Dendritic cell treated with granulocyte-macrophage colony-stimulating factor and Interleukin-4, amounts not matched to agents 40 ng/mL and 50 ng/mL, for 4 days (primary cell): ENCODE measurements around the gene UBTD2.

Source experiments
- H3K27ac Mint-ChIP-seq: one replicate; pipeline ENCODE4 v1.8.0; 2022; ENCODE audit warnings: mild to moderate bottlenecking, mixed read lengths
- H3K27me3 Mint-ChIP-seq: one replicate; pipeline ENCODE4 v1.8.0; 2022; ENCODE audit warnings: mild to moderate bottlenecking, mixed read lengths
- H3K36me3 Mint-ChIP-seq: one replicate; pipeline ENCODE4 v1.8.0; 2022; ENCODE audit warnings: low read depth, mixed read lengths
- H3K4me1 Mint-ChIP-seq: one replicate; pipeline ENCODE4 v1.8.0; 2022; ENCODE audit warnings: low read depth, mixed read lengths
- H3K4me3 Mint-ChIP-seq: one replicate; pipeline ENCODE4 v1.8.0; 2022; ENCODE audit warnings: mild to moderate bottlenecking, moderate library complexity, mixed read lengths
- H3K9me3 Mint-ChIP-seq: one replicate; pipeline ENCODE4 v1.8.0; 2022; ENCODE audit warnings: mixed read lengths
- intact Hi-C: fragments of 100-400 bp; cut with micrococcal nuclease; formaldehyde crosslinking; loops from one replicate; pipeline ENCODE4 v1.15.0; 2022

Gene UBTD2

DNA sequence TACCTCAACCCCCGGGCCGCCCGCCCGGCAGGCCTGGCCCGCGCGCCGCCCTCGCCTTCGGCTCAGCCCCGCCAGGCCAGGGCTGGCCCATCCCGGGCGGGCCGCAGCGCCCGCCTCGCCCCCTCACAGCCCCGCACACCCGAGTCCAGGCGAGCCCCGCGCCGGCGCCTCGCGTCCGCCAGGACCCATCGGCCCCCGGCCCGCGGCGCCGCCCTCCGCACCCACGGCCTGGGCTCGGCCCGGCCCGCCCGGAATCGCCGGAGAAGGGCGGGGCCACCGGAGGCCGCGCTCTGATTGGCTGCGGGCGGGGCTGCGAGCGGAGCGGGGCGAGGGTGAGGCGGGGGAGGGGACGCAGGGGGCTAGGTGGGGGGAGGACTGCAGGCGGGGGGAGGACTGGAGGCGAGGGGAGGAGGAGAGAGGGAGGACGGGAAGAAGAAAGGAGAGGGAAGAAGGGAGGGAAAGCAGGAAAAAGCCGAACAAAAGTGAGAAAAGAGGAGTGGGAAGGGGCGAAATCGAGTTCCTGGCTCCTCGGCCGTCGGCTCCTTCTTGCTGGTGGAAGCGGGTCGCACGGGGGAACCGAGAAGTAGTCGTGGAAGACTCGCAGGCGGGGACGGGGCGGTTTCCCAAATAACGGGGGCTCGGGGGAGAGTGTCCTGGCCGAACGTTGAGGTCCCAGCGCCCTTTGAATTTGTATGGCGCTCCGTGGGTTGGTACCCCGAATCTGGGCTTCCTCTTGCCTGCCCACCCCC, 472 bp upstream of the UBTD2 start:
- Mint-ChIP-seq H3K4me1 (peaks cover 35% of the 10 kb centered on the region), H3K27me3 (peaks cover 7% of the 10 kb centered on the region), H3K9me3 (no peaks in the 10 kb centered on the region), H3K27ac (peak overlapping the region; percentile 94), H3K36me3 (peaks cover 21% of the 10 kb centered on the region), H3K4me3 (peak overlapping the region; percentile 93)
- intact Hi-C loops, result loop anchor here (1.0 to 5.0 kb wide), 3 partner anchors 9 to 97 kb away; partner anchors contain the start of gene STK10

DNA sequence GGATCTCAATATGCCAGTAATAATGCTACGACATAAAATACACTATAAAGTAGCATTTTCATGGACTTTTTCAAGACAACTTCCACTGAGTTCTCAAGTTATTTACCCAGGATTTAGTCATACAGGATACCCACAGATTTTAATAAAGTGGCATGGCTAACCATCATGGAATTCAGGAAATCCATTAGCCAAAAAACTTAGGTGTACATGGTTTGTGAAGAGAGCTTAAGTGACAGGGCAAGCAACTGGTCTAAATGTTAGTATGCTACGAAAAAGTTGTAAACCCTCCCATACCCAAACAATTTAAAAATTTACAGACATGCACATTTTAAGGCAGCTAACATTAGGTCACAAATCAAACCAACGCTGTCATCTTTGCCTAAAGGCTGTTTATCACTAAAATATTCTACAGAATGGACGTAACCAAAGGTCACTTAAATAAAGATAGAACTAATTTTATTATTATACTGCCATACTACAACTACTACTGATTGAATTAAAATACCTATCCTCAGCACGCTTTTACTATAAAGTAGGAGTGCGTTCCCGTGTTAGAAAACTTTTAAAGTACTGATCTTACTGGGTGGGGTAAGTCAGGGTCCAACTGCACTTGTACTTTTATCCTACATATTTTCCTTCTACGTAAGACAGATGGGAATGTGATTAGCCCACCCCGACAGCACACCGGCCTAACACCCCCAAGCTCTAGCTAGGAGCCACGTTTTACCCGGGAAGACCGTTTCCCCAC, 1.1 kb downstream of the UBTD2 start:
- peak overlapping the region; percentile 93 for H3K4me3 Mint-ChIP-seq
- intact Hi-C loops, result loop anchor here (5.0 kb wide), 2 partner anchors 45 to 95 kb away; partner anchors contain the start of gene STK10
- H3K4me1 Mint-ChIP-seq, result peaks cover 38% of the 10 kb centered on the region
- peaks cover 33% of the 10 kb centered on the region for H3K36me3 Mint-ChIP-seq
- peaks cover 7% of the 10 kb centered on the region for H3K27me3 Mint-ChIP-seq
- H3K27ac Mint-ChIP-seq, result peak overlapping the region; percentile 94
- no peaks in the 10 kb centered on the region for H3K9me3 Mint-ChIP-seq

DNA sequence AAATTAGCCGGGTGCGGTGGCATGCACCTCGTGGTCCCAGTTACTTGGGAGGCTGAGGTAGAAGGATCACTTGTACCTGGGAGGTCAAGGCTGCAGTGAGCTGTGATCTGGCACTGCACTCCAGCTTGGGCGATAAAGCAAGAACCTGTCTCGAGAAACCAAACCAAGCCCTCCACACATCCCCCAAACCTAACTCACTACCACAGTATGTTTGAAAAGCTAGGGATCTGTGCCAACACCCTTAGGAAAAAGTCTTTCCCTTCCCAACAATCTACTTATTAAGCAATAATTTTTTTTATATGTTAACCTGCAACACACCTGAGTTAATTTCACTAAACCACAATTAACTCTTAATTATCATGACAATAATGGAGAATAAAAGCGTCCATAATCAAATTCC, 2.2 kb downstream of the UBTD2 start:
- intact Hi-C loops, result loop anchor here (5.0 kb wide), 2 partner anchors 44 to 94 kb away; partner anchors contain the start of gene STK10
- Mint-ChIP-seq H3K4me3 (peak overlapping the region; percentile 93), H3K4me1 (peaks cover 49% of the 10 kb centered on the region), H3K9me3 (no peaks in the 10 kb centered on the region), H3K27ac (peak overlapping the region; percentile 30), H3K36me3 (peaks cover 39% of the 10 kb centered on the region), H3K27me3 (peaks cover 7% of the 10 kb centered on the region)

DNA sequence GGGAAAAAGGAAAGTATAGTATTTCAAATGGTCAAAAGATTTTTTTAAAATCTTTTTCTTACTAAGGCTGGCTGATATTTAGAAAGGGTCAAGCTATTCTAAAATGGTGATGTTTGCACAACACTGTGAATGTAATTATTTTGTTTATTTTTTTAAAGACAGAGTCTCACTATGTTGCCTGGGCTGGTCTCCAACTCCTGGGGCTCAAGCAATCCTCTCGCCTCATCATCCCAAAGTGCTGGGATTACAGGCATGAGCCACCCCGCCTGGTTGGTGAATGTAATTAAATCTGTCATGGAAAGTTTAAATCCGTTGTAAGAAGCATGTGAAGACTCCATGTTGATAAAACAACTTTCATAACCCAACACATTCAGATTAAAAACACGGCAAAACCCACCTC, 2.6 kb downstream of the UBTD2 start:
- Mint-ChIP-seq H3K4me3 (no peak overlapping the region), H3K4me1 (peaks cover 53% of the 10 kb centered on the region), H3K36me3 (peaks cover 43% of the 10 kb centered on the region), H3K27ac (no peak overlapping the region), H3K27me3 (peaks cover 6% of the 10 kb centered on the region), H3K9me3 (no peaks in the 10 kb centered on the region)
- intact Hi-C loops, result loop anchor here (5.0 kb wide), 2 partner anchors 44 to 94 kb away; partner anchors contain the start of gene STK10

DNA sequence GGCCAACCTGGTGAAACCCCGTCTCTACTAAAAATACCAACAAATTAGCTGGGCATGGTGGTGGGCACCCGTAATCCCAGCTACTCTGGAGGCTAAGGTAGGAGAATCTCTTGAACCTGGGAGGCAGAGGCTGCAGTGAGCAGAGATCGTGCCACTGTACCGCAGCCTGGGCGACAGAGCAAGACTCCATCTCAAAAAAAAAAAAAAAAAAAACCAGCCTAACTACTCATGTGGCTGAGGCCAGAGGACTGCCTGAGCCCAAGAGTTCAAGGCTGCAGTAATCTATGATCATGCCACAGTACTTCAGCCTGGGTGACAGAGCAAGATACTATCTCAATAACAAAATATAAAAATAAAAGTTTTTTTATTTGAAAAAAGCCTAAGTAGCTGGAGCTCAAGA, 3.2 kb downstream of the UBTD2 start:
- H3K4me3 Mint-ChIP-seq, result no peak overlapping the region
- no peak overlapping the region for H3K27ac Mint-ChIP-seq
- peaks cover 43% of the 10 kb centered on the region for H3K36me3 Mint-ChIP-seq
- peaks cover 59% of the 10 kb centered on the region for H3K4me1 Mint-ChIP-seq
- intact Hi-C loops, result loop anchor here (5.0 kb wide), 2 partner anchors 43 to 93 kb away; partner anchors contain the start of gene STK10
- H3K9me3 Mint-ChIP-seq, result no peaks in the 10 kb centered on the region
- no peaks in the 10 kb centered on the region for H3K27me3 Mint-ChIP-seq

DNA sequence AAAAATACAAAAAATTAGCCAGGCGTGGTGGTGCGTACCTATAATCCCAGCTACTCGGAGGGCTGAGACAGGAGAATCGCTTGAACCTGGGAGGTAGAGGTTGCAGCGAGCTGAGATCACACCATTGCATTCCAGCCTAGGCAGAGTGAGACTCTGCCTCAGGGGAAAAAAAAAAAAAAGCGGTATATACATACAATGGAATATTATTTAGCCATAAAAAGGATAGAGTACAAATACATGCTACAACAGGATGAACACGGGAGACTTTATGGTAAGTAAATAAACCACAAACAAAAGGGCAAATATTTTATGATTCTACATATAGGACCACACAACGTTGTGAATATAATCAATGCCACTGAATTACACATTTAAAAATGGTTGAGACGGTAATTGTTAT, 5.2 kb downstream of the UBTD2 start:
- Mint-ChIP-seq H3K27me3 (no peaks in the 10 kb centered on the region), H3K4me3 (no peak overlapping the region), H3K4me1 (peaks cover 68% of the 10 kb centered on the region), H3K36me3 (peaks cover 37% of the 10 kb centered on the region), H3K27ac (no peak overlapping the region), H3K9me3 (no peaks in the 10 kb centered on the region)
- intact Hi-C loops, result loop anchor here (10.0 kb wide), 1 partner anchor 364 kb away; no protein-coding TSS in a partner anchor

DNA sequence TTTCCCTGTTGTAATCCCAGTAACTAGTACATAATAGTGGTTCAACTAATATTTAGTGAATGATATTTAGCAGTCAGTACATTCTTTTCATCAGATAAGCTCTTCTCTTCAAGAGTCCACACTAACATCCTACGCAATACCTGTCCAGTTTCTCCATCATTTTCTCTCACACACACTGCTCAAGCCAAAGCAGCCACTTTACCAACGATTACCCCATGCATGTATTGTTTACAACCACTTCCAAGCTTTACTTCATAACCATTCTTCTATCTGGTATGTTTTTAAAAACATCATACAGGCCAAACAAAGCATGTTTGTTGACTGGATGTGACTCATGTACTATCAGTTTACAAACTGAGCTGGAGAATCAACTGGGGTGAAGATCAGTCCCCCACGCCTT, 7.3 kb downstream of the UBTD2 start:
- Mint-ChIP-seq H3K9me3 (no peaks in the 10 kb centered on the region), H3K4me1 (peaks cover 60% of the 10 kb centered on the region), H3K27me3 (no peaks in the 10 kb centered on the region), H3K4me3 (no peak overlapping the region), H3K27ac (peak overlapping the region; percentile 8), H3K36me3 (peaks cover 36% of the 10 kb centered on the region)
- intact Hi-C loops, result loop anchor here (10.0 kb wide), 1 partner anchor 361 kb away; no protein-coding TSS in a partner anchor

DNA sequence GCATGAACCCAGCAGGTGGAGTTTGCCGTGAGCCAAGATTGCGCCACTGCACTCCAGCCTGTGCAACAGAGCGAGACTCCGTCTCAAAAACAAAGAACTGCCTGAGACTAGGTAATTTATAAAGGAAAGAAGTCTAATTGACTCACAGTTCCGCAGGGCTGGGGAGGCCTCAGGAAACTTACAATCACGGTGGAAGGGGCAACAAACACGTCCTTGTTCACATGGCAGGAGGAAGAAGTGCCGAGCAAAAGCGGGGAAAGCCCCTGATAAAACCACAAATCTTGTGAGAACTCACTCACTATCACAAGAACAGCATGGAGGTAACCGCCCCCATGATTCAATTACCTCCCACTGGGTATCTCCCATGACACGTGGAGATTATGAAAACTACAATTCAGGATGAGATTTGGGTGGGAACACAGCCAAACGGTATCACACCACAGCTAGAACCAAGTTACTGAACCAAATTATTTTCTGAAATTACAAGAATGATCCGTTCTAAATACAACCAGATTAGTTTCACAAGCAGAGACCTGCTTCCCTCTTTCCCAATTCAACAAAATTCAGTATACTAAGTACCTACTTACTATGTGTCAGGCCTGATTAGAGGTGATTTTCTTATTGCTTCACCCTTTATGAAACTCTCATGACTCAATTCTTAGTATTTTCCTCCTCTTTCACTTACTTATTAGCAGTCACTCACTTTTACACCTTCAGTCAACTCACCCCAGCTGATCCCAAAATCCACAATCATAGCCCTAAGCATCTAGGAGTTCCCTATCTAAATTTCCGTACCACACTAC, 8.4 kb downstream of the UBTD2 start:
- Mint-ChIP-seq H3K27me3 (no peaks in the 10 kb centered on the region), H3K27ac (peak overlapping the region; percentile 8), H3K9me3 (no peaks in the 10 kb centered on the region), H3K36me3 (peaks cover 42% of the 10 kb centered on the region), H3K4me1 (peaks cover 55% of the 10 kb centered on the region), H3K4me3 (no peak overlapping the region)
- intact Hi-C loops, result loop anchor here (10.0 kb wide), 1 partner anchor 360 kb away; no protein-coding TSS in a partner anchor

DNA sequence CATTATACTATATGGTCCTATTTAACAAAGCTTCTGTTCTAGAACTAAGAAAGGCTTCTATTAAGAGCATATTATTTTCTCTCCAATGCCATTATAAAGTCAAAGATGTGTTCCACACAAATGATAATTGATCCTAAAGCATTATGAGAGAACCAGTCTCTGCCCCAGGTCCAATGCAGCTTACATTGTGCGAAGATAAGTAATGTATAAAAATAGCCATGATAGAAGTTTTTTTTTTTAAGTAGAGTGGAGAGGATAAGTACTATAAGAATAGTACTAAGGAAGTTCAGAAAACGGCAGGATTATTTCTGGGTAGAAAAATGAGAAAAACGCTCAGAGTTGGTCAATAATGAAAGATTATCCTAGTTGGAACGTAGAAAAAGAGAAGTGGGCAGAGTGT, 15.6 kb downstream of the UBTD2 start:
- intact Hi-C loops, result no loop called here
- Mint-ChIP-seq H3K9me3 (no peaks in the 10 kb centered on the region), H3K27me3 (no peaks in the 10 kb centered on the region), H3K27ac (no peak overlapping the region), H3K4me3 (no peak overlapping the region), H3K36me3 (peaks cover 41% of the 10 kb centered on the region), H3K4me1 (peaks cover 27% of the 10 kb centered on the region)

DNA sequence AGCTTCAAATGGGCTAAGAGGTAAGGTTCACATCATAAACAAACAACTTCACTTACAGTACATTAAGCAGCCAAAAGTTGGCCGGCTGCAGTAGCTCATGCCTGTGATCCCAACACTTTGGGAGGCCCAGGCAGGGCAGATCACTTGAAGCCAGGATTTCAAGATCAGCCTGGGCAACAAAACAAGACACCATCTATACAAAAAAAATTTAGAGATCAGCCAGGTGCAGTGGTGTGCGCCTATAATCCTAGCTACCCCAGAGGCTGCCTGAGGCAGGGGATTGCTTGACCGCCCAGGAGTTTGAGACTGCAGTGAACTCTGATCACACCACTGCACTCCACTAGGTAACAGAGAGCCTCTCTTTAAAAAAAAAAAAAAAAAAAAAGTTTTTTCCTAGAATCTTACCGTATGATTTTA, 16.9 kb downstream of the UBTD2 start:
- intact Hi-C loops, result no loop called here
- Mint-ChIP-seq H3K4me3 (no peak overlapping the region), H3K4me1 (peaks cover 21% of the 10 kb centered on the region), H3K36me3 (peaks cover 40% of the 10 kb centered on the region), H3K27ac (no peak overlapping the region), H3K9me3 (no peaks in the 10 kb centered on the region), H3K27me3 (no peaks in the 10 kb centered on the region)

DNA sequence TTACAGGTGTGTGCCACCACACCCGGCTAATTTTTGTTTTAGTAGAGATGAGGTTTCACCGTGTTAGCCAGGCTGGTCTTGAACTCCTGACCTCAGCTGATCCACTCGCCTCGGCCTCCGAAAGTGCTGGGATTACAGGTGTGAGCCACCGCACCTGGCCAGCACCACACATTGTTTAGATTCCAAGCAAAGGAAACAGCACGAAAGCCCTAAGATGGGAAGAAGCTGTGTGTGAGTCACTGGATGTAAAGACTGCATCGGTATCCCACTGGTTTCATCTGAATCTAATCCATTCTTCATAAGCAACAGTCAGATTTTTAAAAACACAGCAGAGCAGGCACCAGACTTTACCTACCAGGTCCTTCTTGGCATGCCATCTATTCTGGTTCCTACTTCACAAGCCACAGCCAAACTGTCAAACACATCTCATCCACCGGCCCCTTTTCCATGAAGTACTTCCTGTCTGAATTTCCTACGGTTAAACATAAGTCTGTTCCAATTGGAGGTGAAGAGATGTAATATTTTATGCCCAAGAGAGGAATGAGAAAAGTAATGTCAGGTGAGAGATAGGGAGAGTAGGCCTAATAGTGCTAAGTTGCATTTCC, 17.4 kb downstream of the UBTD2 start:
- Mint-ChIP-seq H3K9me3 (no peaks in the 10 kb centered on the region), H3K4me3 (no peak overlapping the region), H3K4me1 (peaks cover 21% of the 10 kb centered on the region), H3K36me3 (peaks cover 43% of the 10 kb centered on the region), H3K27me3 (no peaks in the 10 kb centered on the region), H3K27ac (no peak overlapping the region)
- intact Hi-C loops, result no loop called here

DNA sequence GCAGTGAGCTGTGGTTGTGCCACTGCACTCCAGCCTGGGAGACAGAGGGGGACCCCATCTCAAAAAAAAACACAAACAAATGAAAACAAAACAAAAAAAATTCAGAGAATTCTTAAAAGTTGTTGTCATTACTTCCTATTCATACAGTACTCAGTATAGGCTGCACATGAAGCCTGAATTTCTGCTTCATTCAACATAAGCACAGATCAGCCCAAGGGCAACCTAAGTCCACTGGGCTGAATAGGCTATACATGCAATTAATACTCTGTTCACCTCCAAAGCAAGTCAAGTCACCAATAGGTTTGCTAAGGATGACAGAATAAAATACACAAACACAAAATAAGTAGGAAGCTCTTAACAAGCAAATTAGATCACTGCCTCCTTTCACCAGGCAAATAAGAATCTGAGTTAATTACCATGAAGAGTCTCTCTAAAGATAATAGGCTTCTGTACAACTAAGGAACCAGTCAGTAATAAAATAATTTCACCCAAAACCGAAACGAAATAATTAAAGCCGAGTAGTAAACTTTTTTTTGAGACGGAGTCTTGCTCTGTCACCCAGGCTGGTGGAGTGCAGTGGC, 18.7 kb downstream of the UBTD2 start:
- no peak overlapping the region for H3K4me3 Mint-ChIP-seq
- no peaks in the 10 kb centered on the region for H3K9me3 Mint-ChIP-seq
- intact Hi-C loops, result no loop called here
- peaks cover 21% of the 10 kb centered on the region for H3K4me1 Mint-ChIP-seq
- peaks cover 39% of the 10 kb centered on the region for H3K36me3 Mint-ChIP-seq
- no peak overlapping the region for H3K27ac Mint-ChIP-seq
- no peaks in the 10 kb centered on the region for H3K27me3 Mint-ChIP-seq

DNA sequence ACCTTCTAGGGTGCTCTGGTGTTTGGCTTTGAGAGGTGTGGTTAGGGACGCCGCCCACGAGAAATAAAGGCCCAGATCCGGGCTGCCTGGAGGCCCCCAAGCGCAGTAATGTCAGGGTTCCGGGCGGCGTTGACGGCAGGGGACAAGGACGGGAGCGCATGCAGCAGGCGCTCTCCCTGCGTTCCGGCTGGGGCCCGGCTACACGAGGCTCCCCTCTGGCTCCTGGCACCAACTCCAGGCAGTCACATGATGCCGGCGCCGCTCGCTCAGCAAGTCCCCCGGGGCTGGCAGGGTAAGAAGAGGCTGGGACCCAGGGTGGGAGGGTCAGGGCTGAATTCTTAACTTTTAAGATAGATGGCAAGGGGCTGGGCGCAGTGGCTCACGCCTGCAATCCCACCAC, 28.1 kb downstream of the UBTD2 start:
- H3K9me3 Mint-ChIP-seq, result peaks cover 12% of the 10 kb centered on the region
- H3K4me3 Mint-ChIP-seq, result no peak overlapping the region
- H3K27ac Mint-ChIP-seq, result no peak overlapping the region
- H3K36me3 Mint-ChIP-seq, result peaks cover 64% of the 10 kb centered on the region
- no peaks in the 10 kb centered on the region for H3K27me3 Mint-ChIP-seq
- H3K4me1 Mint-ChIP-seq, result no peaks in the 10 kb centered on the region
- intact Hi-C loops, result no loop called here
